MM.1S (cell line): ENCODE results near the gene FLAD1.

Experiments used
- DNase-seq: peaks from one replicate; pipeline ENCODE4 v3.0.0-alpha.2; 2015
- H2AFZ ChIP-seq: fragments of 300-600 bp; sonication (generic); 2 replicates; pipeline ENCODE4 v1.6.0; 2016; ENCODE audit warnings: antibody characterized with exemption, low read length
- H3F3A ChIP-seq: fragments of 300-600 bp; sonication (generic); 2 replicates; pipeline ENCODE4 v1.6.1; 2016; ENCODE audit warnings: mild to moderate bottlenecking, antibody characterized with exemption, low read length, moderate library complexity, mixed read lengths; ENCODE audit not compliant: insufficient read depth
- H3K27ac ChIP-seq: fragments of 300-600 bp; sonication (generic); 2 replicates; pipeline ENCODE4 v1.5.1; 2016; ENCODE audit warnings: mild to moderate bottlenecking, low read length
- H3K27me3 ChIP-seq: fragments of 300-600 bp; sonication (generic); replicated peaks from 2 replicates; pipeline ENCODE4 v1.6.0; 2016; ENCODE audit warnings: low read length; ENCODE audit not compliant: insufficient read depth
- H3K36me3 ChIP-seq: fragments of 300-600 bp; sonication (generic); replicated peaks from 2 replicates; pipeline ENCODE4 v1.6.1; 2016; ENCODE audit warnings: mild to moderate bottlenecking, low read length, mixed read lengths; ENCODE audit not compliant: insufficient read depth
- H3K4me1 ChIP-seq: fragments of 300-600 bp; sonication (generic); 2 replicates; pipeline ENCODE4 v1.6.1; 2016; ENCODE audit warnings: low read length, mixed read lengths
- H3K4me2 ChIP-seq: fragments of 300-600 bp; sonication (generic); 2 replicates; pipeline ENCODE4 v1.6.0; 2016; ENCODE audit warnings: low read depth, low read length
- H3K4me3 ChIP-seq: fragments of 300-600 bp; sonication (generic); 2 replicates; pipeline ENCODE4 v1.5.1; 2016; ENCODE audit warnings: low read length, mixed read lengths
- H3K79me2 ChIP-seq: fragments of 300-600 bp; sonication (generic); 2 replicates; pipeline ENCODE4 v1.6.1; 2016; ENCODE audit warnings: mixed run types, low read length, mixed read lengths
- H3K9ac ChIP-seq: fragments of 300-600 bp; sonication (generic); 2 replicates; pipeline ENCODE4 v1.6.1; 2016; ENCODE audit warnings: low read length, mixed read lengths
- H3K9me2 ChIP-seq: fragments of 300-600 bp; sonication (generic); replicated peaks from 2 replicates; pipeline ENCODE4 v1.6.1; 2016; ENCODE audit warnings: mild to moderate bottlenecking, low read length, mixed read lengths; ENCODE audit not compliant: insufficient read depth
- H3K9me3 ChIP-seq: fragments of 300-600 bp; sonication (generic); replicated peaks from 2 replicates; pipeline ENCODE4 v1.6.1; 2016; ENCODE audit warnings: mild to moderate bottlenecking, low read length, mixed read lengths; ENCODE audit not compliant: insufficient read depth
- H4K20me1 ChIP-seq: fragments of 300-600 bp; sonication (generic); 2 replicates; pipeline ENCODE4 v1.6.1; 2016; ENCODE audit warnings: mild to moderate bottlenecking, low read length, moderate library complexity, mixed read lengths; ENCODE audit not compliant: insufficient read depth
- EZH2 ChIP-seq: fragments of 300-600 bp; sonication (generic); optimal IDR thresholded peaks from 2 replicates; pipeline ENCODE3; 2017; ENCODE audit warnings: low read depth, mild to moderate bottlenecking, antibody characterized with exemption, low read length, mixed read lengths
- EZH2phosphoT487 ChIP-seq: fragments of 300-600 bp; sonication (generic); IDR thresholded peaks from 2 replicates; pipeline ENCODE4 v1.6.1; 2018; ENCODE audit warnings: antibody characterized with exemption, low read length
- TF ChIP-seq, protein P1 (sequence below): fragments of 300-600 bp; sonication (generic); IDR thresholded peaks from 2 replicates; pipeline ENCODE4 v1.5.1; 2016; ENCODE audit warnings: antibody characterized with exemption, low read length, mixed read lengths

Gene FLAD1

DNA sequence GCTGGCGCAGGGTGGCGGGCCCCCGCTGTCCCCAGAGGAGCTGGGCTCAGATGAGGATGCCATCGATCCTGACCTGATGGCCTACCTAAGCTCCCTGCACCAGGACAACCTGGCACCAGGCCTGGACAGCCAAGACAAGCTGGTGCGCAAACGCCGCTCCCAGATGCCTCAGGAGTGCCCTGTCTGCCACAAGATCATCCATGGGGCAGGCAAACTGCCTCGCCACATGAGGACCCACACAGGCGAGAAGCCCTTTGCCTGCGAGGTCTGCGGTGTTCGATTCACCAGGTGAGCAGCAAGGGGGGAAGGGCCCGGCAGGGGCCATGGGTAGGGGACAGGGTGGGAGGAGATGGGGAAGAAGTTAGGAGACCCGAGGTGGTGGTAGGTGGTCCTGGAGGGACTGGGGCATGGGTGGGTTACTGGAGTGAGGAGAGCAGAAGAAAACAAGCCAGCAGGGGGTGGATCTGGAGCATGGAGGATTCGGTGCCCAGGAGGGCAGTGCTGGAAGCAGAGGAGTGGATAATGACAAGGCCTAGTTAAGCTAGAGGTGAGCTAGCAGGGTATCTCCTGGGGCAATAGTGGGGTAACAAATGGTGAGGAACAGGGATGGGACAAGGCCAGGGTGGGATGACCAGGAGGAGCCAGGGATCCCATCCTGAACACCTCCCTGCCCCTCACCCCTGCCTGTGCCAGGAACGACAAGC, 32.5 kb downstream of the FLAD1 start:
- Histone ChIP-seq H3K4me3 (no peak overlapping the region), H3K36me3 (no peaks in the 10 kb centered on the region; the same call in 1 of the 2 replicates), H4K20me1 (no peaks in the 10 kb centered on the region), H3F3A (peaks cover 38% of the 10 kb centered on the region), H3K27ac (peak overlapping the region; percentile 74), H3K4me1 (peaks cover 30% of the 10 kb centered on the region), H3K9me2 (no peaks in the 10 kb centered on the region), H3K27me3 (no peaks in the 10 kb centered on the region), H2AFZ (no peak overlapping the region), H3K9ac (peak overlapping the region; percentile 1; the same call in 1 of the 2 replicates), H3K79me2 (peaks cover 19% of the 10 kb centered on the region), H3K4me2 (peak overlapping the region; percentile 0; the same call in 1 of the 2 replicates), H3K9me3 (no peaks in the 10 kb centered on the region)
- DNase-seq = no peak
- no peak for TF ChIP-seq EZH2phosphoT487
- TF ChIP-seq EZH2 = no peak
- TF ChIP-seq, protein P1, sequence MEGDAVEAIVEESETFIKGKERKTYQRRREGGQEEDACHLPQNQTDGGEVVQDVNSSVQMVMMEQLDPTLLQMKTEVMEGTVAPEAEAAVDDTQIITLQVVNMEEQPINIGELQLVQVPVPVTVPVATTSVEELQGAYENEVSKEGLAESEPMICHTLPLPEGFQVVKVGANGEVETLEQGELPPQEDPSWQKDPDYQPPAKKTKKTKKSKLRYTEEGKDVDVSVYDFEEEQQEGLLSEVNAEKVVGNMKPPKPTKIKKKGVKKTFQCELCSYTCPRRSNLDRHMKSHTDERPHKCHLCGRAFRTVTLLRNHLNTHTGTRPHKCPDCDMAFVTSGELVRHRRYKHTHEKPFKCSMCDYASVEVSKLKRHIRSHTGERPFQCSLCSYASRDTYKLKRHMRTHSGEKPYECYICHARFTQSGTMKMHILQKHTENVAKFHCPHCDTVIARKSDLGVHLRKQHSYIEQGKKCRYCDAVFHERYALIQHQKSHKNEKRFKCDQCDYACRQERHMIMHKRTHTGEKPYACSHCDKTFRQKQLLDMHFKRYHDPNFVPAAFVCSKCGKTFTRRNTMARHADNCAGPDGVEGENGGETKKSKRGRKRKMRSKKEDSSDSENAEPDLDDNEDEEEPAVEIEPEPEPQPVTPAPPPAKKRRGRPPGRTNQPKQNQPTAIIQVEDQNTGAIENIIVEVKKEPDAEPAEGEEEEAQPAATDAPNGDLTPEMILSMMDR = no peak

DNA sequence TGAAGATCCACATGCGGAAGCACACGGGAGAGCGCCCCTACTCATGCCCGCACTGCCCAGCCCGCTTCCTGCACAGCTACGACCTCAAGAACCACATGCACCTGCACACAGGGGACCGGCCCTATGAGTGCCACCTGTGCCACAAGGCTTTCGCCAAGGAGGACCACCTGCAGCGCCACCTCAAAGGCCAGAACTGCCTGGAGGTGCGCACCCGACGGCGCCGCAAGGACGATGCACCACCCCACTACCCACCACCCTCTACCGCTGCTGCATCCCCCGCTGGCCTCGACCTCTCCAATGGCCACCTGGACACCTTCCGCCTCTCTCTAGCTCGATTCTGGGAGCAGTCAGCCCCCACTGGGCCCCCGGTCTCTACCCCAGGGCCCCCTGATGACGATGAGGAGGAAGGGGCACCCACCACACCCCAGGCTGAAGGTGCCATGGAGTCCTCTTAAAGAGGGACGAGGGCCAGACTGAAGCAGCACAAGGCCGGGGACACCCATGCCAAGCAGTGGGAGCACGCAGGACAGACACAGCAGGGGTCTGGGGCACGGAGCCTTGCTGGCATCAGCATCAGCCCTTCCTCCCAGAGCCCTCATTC, 33.2 kb downstream of the FLAD1 start:
- H3F3A ChIP-seq = peaks cover 38% of the 10 kb centered on the region
- H3K4me3 ChIP-seq = no peak overlapping the region
- H3K4me1 ChIP-seq = peaks cover 30% of the 10 kb centered on the region
- no peak for TF ChIP-seq EZH2
- TF ChIP-seq, protein P1 = peak; percentile 32
- no peaks in the 10 kb centered on the region for H3K9me3 ChIP-seq
- DNase-seq = peak; percentile 93
- no peak overlapping the region for H2AFZ ChIP-seq
- H3K27ac ChIP-seq = peak overlapping the region; percentile 74
- no peaks in the 10 kb centered on the region for H3K27me3 ChIP-seq
- H3K79me2 ChIP-seq = peaks cover 12% of the 10 kb centered on the region
- no peaks in the 10 kb centered on the region; the same call in 1 of the 2 replicates for H3K36me3 ChIP-seq
- H3K9me2 ChIP-seq = no peaks in the 10 kb centered on the region
- no peaks in the 10 kb centered on the region for H4K20me1 ChIP-seq
- H3K4me2 ChIP-seq = peak overlapping the region; percentile 75; the same call in 1 of the 2 replicates
- H3K9ac ChIP-seq = peak overlapping the region; percentile 42; the same call in 1 of the 2 replicates

DNA sequence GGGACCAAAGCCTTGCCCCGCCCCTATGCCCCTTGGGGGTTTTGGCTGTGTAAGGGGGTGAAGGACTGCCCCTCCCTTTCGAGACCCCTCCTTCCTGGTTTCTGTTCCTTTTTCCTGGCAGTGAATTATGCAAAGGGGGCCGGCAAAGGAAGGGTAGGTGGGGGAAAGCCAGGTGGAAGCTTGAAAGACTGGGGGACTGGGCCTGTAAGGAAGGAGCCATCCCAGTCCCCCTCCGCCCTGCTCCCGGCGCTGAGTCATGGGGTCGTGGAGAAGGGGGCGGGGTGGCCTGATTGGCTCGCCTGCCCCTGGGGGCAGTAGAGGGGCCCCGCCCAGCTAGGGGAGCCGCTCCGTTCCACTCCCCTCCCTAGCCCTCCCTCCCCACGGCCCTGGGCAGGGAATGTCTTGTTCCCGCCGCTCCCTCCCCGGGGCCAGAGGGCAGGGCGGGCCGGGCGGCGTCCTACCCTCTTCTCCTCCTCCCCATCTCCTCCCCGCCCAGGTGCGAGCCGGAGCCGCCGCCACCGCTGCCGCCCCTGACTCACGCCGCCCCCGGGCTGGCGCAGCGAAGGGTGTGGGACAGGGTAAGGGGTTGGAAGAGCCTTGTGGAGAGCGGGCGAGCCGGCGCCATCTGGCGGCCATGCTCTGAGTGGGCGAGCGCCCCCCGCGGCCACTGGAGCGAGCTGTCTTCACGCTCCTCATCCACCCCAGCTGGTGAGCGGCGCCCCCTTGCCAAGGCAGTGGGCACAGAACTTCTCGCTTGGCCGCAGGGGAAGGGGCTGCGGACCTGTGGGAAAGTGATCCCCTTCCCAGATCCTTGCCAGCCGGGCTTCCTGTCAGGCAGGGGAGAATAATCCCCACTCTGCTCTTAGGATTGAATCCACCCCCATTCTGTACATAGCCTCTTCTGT, 34.1 kb downstream of the FLAD1 start:
- H3K4me2 ChIP-seq = peak overlapping the region; percentile 75
- no peaks in the 10 kb centered on the region for H3K27me3 ChIP-seq
- no peaks in the 10 kb centered on the region; the same call in 1 of the 2 replicates for H3K36me3 ChIP-seq
- H2AFZ ChIP-seq = peak overlapping the region; percentile 49
- H4K20me1 ChIP-seq = no peaks in the 10 kb centered on the region
- H3K4me1 ChIP-seq = peaks cover 30% of the 10 kb centered on the region
- peak; percentile 87 for DNase-seq
- no peaks in the 10 kb centered on the region for H3K9me2 ChIP-seq
- no peak for TF ChIP-seq EZH2phosphoT487
- TF ChIP-seq, protein P1 = peak; percentile 100
- TF ChIP-seq EZH2 = no peak
- H3K27ac ChIP-seq = peak overlapping the region; percentile 74; the same call in 1 of the 2 replicates
- H3K79me2 ChIP-seq = peaks cover 7% of the 10 kb centered on the region; the same call in 1 of the 2 replicates
- H3K9me3 ChIP-seq = no peaks in the 10 kb centered on the region
- peaks cover 38% of the 10 kb centered on the region for H3F3A ChIP-seq
- H3K4me3 ChIP-seq = peak overlapping the region; percentile 53
- peak overlapping the region; percentile 42; the same call in 1 of the 2 replicates for H3K9ac ChIP-seq
